ENCODE data around the gene RPS15.

RPS15 gene

DNA sequence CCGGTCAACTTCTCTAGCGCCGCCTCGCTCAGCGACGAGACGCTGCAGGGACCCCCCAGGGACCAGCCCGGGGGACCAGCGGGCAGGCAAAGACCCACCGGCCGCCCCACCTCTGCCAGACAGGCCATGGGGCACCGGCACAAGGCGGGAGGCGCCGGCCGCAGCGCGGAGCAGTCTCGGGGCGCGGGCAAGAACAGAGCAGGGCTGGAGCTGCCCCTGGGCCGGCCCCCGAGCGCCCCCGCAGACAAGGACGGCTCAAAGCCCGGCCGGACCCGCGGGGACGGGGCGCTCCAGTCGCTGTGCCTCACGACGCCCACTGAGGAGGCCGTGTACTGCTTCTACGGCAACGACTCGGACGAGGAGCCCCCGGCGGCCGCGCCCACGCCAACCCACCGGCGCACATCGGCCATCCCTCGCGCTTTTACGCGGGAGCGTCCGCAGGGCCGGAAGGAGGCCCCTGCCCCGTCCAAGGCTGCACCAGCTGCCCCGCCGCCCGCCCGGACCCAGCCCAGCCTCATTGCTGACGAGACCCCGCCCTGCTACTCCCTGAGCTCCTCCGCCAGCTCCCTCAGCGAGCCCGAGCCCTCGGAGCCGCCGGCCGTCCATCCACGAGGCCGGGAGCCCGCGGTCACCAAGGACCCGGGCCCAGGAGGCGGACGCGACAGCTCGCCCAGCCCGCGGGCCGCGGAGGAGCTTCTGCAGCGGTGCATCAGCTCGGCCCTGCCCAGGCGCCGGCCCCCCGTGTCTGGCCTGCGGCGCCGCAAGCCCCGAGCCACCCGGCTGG, 29.5 kb downstream of the RPS15 start:
- peaks cover 56% of the 10 kb centered on the region for H3K4me1 ChIP-seq (ENCODE audit: control insufficient read depth, insufficient read depth, low read length)
- no peak overlapping the region for H3K27ac ChIP-seq (ENCODE audit: low read length)
- no peaks in the 10 kb centered on the region for H3K36me3 ChIP-seq (ENCODE audit: control insufficient read depth in 2 of 2, insufficient read depth in 2 of 2, low read length in 2 of 2)
- no peaks in the 10 kb centered on the region for H3K9me3 ChIP-seq (ENCODE audit: control insufficient read depth in 2 of 2, low read length in 2 of 2)
- H3K27me3 ChIP-seq (ENCODE audit: control insufficient read depth in 1 of 2, insufficient read depth in 2 of 2, low read length in 2 of 2) = peaks cover 41 to 70% of the 10 kb centered on the region in 2 donors
- H3K9ac ChIP-seq (ENCODE audit: low read length in 2 of 2) = no peak overlapping the region
- H3K4me3 ChIP-seq (ENCODE audit: low read length in 2 of 2) = peak overlapping the region in 1 of 2 donors; percentile 29

GRCh38 chr19:1468274-1468820, 30.2 kb downstream of the RPS15 start:
- H3K4me3 ChIP-seq (ENCODE audit: low read length in 2 of 2) = peak overlapping the region in 1 of 2 donors; percentile 29
- H3K9me3 ChIP-seq (ENCODE audit: control insufficient read depth in 2 of 2, low read length in 2 of 2) = no peaks in the 10 kb centered on the region
- H3K4me1 ChIP-seq (ENCODE audit: control insufficient read depth, insufficient read depth, low read length) = peaks cover 61% of the 10 kb centered on the region

DNA sequence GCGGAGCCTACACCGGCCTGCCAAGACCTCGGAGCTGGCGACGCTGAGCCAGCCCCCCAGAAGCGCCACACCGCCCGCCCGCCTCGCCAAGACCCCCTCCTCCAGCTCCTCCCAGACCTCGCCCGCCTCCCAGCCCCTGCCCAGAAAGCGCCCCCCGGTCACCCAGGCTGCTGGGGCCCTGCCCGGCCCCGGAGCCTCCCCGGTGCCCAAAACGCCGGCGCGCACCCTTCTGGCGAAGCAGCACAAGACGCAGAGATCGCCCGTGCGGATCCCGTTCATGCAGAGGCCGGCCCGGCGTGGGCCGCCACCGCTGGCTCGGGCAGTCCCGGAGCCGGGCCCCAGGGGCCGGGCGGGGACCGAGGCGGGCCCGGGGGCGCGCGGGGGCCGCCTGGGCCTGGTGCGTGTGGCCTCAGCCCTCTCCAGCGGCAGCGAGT, 30.6 kb downstream of the RPS15 start:
- H3K27ac ChIP-seq (ENCODE audit: low read length) = no peak overlapping the region
- no peaks in the 10 kb centered on the region for H3K36me3 ChIP-seq (ENCODE audit: control insufficient read depth in 2 of 2, insufficient read depth in 2 of 2, low read length in 2 of 2)
- H3K27me3 ChIP-seq (ENCODE audit: control insufficient read depth in 1 of 2, insufficient read depth in 2 of 2, low read length in 2 of 2) = peaks cover 49 to 79% of the 10 kb centered on the region in 2 donors
- no peaks in the 10 kb centered on the region for H3K9me3 ChIP-seq (ENCODE audit: control insufficient read depth in 2 of 2, low read length in 2 of 2)
- no peak overlapping the region for H3K9ac ChIP-seq (ENCODE audit: low read length in 2 of 2)
- H3K4me3 ChIP-seq (ENCODE audit: low read length in 2 of 2) = peak overlapping the region in 1 of 2 donors; percentile 15
- peaks cover 61% of the 10 kb centered on the region for H3K4me1 ChIP-seq (ENCODE audit: control insufficient read depth, insufficient read depth, low read length)

More at GRCh38 chr19:1468274-1468820, 30.2 kb downstream of the RPS15 start:
- H3K27me3 ChIP-seq (ENCODE audit: control insufficient read depth in 1 of 2, insufficient read depth in 2 of 2, low read length in 2 of 2) = peaks cover 47 to 76% of the 10 kb centered on the region in 2 donors
- no peaks in the 10 kb centered on the region for H3K36me3 ChIP-seq (ENCODE audit: control insufficient read depth in 2 of 2, insufficient read depth in 2 of 2, low read length in 2 of 2)
- no peak overlapping the region for H3K27ac ChIP-seq (ENCODE audit: low read length)
- H3K9ac ChIP-seq (ENCODE audit: low read length in 2 of 2) = no peak overlapping the region

GRCh38 chr19:1469255-1470054, 31.3 kb downstream of the RPS15 start:
- peaks cover 61% of the 10 kb centered on the region for H3K4me1 ChIP-seq (ENCODE audit: control insufficient read depth, insufficient read depth, low read length)
- peak overlapping the region in 1 of 2 donors; percentile 54 for H3K4me3 ChIP-seq (ENCODE audit: low read length in 2 of 2)
- H3K27ac ChIP-seq (ENCODE audit: low read length) = no peak overlapping the region

GRCh38 chr19:1470055-1470304, 31.8 kb downstream of the RPS15 start:
- Histone ChIP-seq H3K4me3 (ENCODE audit: low read length in 2 of 2) (peak overlapping the region in 1 of 2 donors; percentile 54), H3K27ac (ENCODE audit: low read length) (no peak overlapping the region)

More at GRCh38 chr19:1469255-1470054, 31.3 kb downstream of the RPS15 start:
- Histone ChIP-seq H3K9me3 (ENCODE audit: control insufficient read depth in 2 of 2, low read length in 2 of 2) (no peaks in the 10 kb centered on the region), H3K27me3 (ENCODE audit: control insufficient read depth in 1 of 2, insufficient read depth in 2 of 2, low read length in 2 of 2) (peaks cover 49 to 79% of the 10 kb centered on the region in 2 donors), H3K36me3 (ENCODE audit: control insufficient read depth in 2 of 2, insufficient read depth in 2 of 2, low read length in 2 of 2) (no peaks in the 10 kb centered on the region), H3K9ac (ENCODE audit: low read length in 2 of 2) (no peak overlapping the region)

DNA sequence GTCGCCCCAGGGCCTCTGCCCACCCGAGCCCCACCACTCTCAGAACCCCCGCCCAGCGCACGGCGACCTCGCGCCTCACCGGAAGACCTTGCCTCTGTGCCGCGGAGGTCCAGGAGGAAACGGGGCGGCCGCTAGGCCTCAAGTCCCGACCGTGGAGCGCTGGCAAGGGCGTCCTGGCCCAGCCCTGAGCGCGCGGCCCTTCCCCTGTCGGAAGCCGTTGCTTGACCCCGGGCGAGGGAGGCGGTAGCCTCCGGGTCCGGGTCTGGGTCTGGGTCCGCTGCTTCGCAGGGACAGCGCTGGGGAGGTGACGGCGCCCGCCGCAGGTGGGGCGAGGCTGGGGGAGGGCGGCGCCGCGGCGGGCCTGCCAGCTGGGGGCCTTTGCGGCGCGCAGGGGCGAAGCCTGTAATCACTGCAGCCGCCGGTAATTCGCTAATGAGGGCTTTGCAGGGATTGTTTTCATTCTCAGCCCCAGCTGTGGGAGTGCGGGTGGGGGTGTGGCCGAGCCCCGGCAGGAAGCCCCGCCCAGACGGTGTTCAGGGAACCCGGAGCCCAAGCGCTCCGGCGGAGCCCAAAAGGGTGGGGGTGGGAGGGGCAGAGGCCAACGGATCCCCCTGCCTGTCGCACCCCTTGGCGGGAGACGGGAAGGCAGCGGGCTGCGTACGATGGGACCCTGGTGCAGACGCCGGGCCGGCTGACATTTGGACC, 32.3 kb downstream of the RPS15 start:
- H3K36me3 ChIP-seq (ENCODE audit: control insufficient read depth in 2 of 2, insufficient read depth in 2 of 2, low read length in 2 of 2) = no peaks in the 10 kb centered on the region
- H3K4me1 ChIP-seq (ENCODE audit: control insufficient read depth, insufficient read depth, low read length) = peaks cover 57% of the 10 kb centered on the region
- H3K27ac ChIP-seq (ENCODE audit: low read length) = no peak overlapping the region
- H3K4me3 ChIP-seq (ENCODE audit: low read length in 2 of 2) = peak overlapping the region; percentile 35 to 54
- no peak overlapping the region for H3K9ac ChIP-seq (ENCODE audit: low read length in 2 of 2)
- H3K27me3 ChIP-seq (ENCODE audit: control insufficient read depth in 1 of 2, insufficient read depth in 2 of 2, low read length in 2 of 2) = peaks cover 49 to 74% of the 10 kb centered on the region in 2 donors
- no peaks in the 10 kb centered on the region for H3K9me3 ChIP-seq (ENCODE audit: control insufficient read depth in 2 of 2, low read length in 2 of 2)

More at GRCh38 chr19:1470055-1470304, 31.8 kb downstream of the RPS15 start:
- peaks cover 61% of the 10 kb centered on the region for H3K4me1 ChIP-seq (ENCODE audit: control insufficient read depth, insufficient read depth, low read length)
- H3K9me3 ChIP-seq (ENCODE audit: control insufficient read depth in 2 of 2, low read length in 2 of 2) = no peaks in the 10 kb centered on the region
- H3K9ac ChIP-seq (ENCODE audit: low read length in 2 of 2) = no peak overlapping the region
- no peaks in the 10 kb centered on the region for H3K36me3 ChIP-seq (ENCODE audit: control insufficient read depth in 2 of 2, insufficient read depth in 2 of 2, low read length in 2 of 2)
- H3K27me3 ChIP-seq (ENCODE audit: control insufficient read depth in 1 of 2, insufficient read depth in 2 of 2, low read length in 2 of 2) = peaks cover 49 to 79% of the 10 kb centered on the region in 2 donors

- Histone ChIP-seq H3K4me1 (ENCODE audit: control insufficient read depth, insufficient read depth, low read length) (peaks cover 54% of the 10 kb centered on the region), H3K27me3 (ENCODE audit: control insufficient read depth in 1 of 2, insufficient read depth in 2 of 2, low read length in 2 of 2) (peaks cover 47 to 68% of the 10 kb centered on the region in 2 donors), H3K36me3 (ENCODE audit: control insufficient read depth in 2 of 2, insufficient read depth in 2 of 2, low read length in 2 of 2) (peaks cover 0 to 4% of the 10 kb centered on the region in 2 donors), H3K9ac (ENCODE audit: low read length in 2 of 2) (no peak overlapping the region), H3K4me3 (ENCODE audit: low read length in 2 of 2) (peak overlapping the region; percentile 35 to 54), H3K9me3 (ENCODE audit: control insufficient read depth in 2 of 2, low read length in 2 of 2) (no peaks in the 10 kb centered on the region), H3K27ac (ENCODE audit: low read length) (no peak overlapping the region)
Measured at GRCh38 chr19:1471010-1471514, 32.9 kb downstream of the RPS15 start.

DNA sequence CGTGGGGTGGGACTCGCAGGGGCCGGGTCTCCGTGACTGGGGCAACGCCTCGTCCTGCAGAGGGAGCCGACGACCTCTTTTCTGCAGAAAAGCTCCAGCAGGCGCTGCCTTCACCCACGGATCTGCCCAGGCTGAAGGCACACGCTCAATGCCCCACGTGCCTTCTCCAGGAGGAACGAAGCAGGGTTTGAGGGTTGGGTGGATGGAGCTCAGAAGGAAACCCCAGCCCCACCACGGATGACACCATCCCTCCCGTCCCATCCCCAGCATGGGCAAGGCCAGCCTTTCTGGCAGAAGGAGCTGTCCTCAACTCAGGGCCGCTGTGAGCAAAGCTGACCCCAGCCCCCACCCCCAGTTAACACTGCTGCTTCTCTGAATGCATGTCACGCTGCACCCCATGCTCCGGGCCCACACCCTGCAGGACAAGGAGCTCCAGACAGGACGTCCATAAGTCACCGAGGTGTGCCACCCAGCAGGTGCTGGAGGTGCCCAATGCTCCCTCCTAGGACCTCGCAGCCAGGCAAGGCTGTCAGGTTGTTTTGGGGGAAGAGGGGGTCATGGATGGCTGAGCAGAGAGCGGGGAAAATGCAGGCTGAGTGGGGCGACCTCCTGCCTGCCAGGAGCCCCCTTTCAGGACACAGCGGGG, 33.4 kb downstream of the RPS15 start:
- Histone ChIP-seq H3K27ac (ENCODE audit: low read length) (no peak overlapping the region), H3K4me3 (ENCODE audit: low read length in 2 of 2) (no peak overlapping the region), H3K36me3 (ENCODE audit: control insufficient read depth in 2 of 2, insufficient read depth in 2 of 2, low read length in 2 of 2) (peaks cover 4% of the 10 kb centered on the region in 2 donors), H3K27me3 (ENCODE audit: control insufficient read depth in 1 of 2, insufficient read depth in 2 of 2, low read length in 2 of 2) (peaks cover 42 to 63% of the 10 kb centered on the region in 2 donors), H3K9me3 (ENCODE audit: control insufficient read depth in 2 of 2, low read length in 2 of 2) (no peaks in the 10 kb centered on the region), H3K4me1 (ENCODE audit: control insufficient read depth, insufficient read depth, low read length) (peaks cover 53% of the 10 kb centered on the region), H3K9ac (ENCODE audit: low read length in 2 of 2) (no peak overlapping the region)

GRCh38 chr19:1472231-1473084, 34.3 kb downstream of the RPS15 start:
- peaks cover 4% of the 10 kb centered on the region in 2 donors for H3K36me3 ChIP-seq (ENCODE audit: control insufficient read depth in 2 of 2, insufficient read depth in 2 of 2, low read length in 2 of 2)
- no peak overlapping the region for H3K27ac ChIP-seq (ENCODE audit: low read length)
- peaks cover 48% of the 10 kb centered on the region for H3K4me1 ChIP-seq (ENCODE audit: control insufficient read depth, insufficient read depth, low read length)
- no peak overlapping the region for H3K9ac ChIP-seq (ENCODE audit: low read length in 2 of 2)
- H3K27me3 ChIP-seq (ENCODE audit: control insufficient read depth in 1 of 2, insufficient read depth in 2 of 2, low read length in 2 of 2) = peaks cover 39 to 54% of the 10 kb centered on the region in 2 donors
- no peaks in the 10 kb centered on the region for H3K9me3 ChIP-seq (ENCODE audit: control insufficient read depth in 2 of 2, low read length in 2 of 2)
- H3K4me3 ChIP-seq (ENCODE audit: low read length in 2 of 2) = no peak overlapping the region
